GM18507 (cell line): ENCODE results near the gene CD52.

Experiments used
- DNase-seq: peaks from one replicate; pipeline ENCODE4 v3.0.0; 2011; ENCODE audit warnings: low read depth; ENCODE audit not compliant: insufficient read length; ENCODE audit errors: extremely low spot score
- FAIRE-seq: peaks from 2 replicates; lab custom pipeline; 2011; peaks lifted over from hg19 to GRCh38; lab: Jason Lieb, UNC

CD52 gene

GRCh38 chr1:26351590-26352337, 34.0 kb downstream of the CD52 start:
- FAIRE-seq (no peak), DNase-seq (no peak)

GRCh38 chr1:26352338-26352679, 34.6 kb downstream of the CD52 start:
- no peak for DNase-seq
- FAIRE-seq = no peak

DNA sequence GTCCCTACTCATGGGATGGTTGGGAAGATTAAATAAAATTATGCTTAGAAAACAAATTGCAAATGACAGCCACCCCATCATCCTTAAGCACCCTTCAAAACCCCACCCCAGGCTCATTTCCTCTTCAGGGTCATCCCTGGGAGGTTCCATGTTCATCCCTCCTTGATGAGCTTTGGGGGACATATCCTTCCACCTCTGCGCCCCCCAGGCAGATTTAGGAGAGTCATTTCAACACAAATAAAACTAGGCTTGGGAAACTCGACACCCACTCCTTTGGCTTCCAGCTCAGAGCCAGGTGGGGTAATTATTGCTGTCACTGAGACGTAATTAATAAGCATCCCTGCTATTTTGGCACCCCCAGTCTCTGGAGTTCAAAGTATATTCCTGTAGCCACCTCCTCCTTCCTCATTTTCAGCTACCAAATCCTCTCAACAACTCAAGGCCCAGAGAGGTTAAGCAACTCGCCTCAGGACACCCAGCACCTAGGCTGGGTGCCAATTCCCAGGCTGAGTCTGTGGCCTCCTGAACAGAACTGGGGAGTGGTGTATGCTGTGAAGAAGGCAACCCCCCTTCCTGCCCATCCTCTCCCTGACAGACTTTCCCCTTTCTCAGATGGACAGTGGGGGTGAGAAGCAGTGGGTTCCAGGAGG, 35.6 kb downstream of the CD52 start:
- no peak for DNase-seq
- no peak for FAIRE-seq

GRCh38 chr1:26353976-26354820, 36.4 kb downstream of the CD52 start, which contains the start of gene CRYBG2:
TSS of gene CRYBG2 (minus strand) at chr1:26354130. CDS start at chr1:26346657, 7,473 bp downstream.
- DNase-seq = no peak
- no peak for FAIRE-seq

GRCh38 chr1:26354972-26355371, 37.2 kb downstream of the CD52 start:
- FAIRE-seq (no peak), DNase-seq (no peak)

- DNase-seq (no peak), FAIRE-seq (no peak)
Measured at GRCh38 chr1:26356106-26356505, 38.3 kb downstream of the CD52 start.

DNA sequence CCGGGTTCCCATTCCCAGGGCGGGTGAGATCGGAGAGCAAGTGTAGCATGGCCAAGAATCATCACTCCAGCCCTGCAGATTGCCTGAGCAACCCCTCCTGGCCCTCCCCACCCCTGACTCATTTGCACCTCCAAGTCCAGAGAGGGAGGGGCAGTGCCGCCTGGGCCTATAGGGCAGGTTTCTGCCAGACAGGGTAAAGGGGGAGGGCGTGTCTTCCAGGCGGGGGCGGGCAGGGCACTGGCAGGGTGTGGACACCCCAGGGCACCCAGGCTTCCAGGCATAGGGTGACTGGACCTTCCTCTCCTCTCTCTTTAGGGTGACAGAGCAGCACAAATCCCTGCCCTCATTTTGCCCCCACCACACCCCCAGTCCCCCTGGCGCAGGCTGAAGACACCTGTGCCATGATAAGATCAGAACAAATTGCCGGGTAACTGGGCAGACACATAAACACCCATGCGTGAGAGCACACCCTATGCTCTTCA, 39.4 kb downstream of the CD52 start:
- DNase-seq (no peak), FAIRE-seq (no peak)

DNA sequence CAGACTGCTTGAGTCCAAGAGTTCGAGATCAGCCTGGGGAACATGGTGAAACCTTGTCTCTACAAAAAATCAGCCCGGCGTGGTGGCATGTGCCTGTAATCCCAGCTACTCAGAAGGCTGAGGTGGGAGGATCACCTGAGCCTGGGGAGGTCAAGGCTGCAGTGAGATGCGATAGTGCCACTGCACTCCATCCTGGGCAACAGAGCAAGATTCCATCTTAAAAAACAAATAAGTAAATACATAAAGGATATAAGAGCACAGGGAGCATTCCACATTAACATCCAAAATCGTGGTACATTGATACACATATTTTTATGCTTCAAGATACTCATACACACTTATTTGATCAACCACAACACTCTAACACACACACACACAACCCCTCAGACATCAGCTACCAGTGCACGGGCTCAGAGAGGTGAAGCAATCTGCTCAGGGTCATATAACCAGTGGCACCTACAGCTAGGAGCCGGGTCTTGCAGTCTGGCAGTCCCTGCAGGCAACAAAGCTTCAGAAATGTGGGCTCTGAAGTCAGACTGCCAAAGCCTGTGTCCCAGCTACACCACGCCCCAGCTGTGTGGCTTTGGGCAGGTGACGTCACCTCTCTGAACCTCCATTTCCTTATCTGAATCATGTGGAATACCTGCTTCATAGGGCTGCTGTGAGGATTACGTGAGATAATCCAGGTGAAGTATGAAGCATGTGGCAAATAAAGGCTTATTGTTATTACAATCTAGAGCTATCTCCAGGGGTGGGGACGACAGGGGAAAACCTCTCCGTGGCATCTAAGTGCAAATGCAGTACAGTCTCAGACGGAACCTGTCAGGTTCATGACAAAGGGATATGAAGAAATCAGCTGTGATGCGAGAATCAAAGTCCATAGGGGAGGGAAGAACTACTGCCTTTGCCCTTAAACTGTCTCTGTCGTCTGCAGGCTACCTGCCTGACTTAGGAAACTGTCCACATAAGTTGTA, 40.9 kb downstream of the CD52 start:
- FAIRE-seq = no peak
- no peak for DNase-seq

DNA sequence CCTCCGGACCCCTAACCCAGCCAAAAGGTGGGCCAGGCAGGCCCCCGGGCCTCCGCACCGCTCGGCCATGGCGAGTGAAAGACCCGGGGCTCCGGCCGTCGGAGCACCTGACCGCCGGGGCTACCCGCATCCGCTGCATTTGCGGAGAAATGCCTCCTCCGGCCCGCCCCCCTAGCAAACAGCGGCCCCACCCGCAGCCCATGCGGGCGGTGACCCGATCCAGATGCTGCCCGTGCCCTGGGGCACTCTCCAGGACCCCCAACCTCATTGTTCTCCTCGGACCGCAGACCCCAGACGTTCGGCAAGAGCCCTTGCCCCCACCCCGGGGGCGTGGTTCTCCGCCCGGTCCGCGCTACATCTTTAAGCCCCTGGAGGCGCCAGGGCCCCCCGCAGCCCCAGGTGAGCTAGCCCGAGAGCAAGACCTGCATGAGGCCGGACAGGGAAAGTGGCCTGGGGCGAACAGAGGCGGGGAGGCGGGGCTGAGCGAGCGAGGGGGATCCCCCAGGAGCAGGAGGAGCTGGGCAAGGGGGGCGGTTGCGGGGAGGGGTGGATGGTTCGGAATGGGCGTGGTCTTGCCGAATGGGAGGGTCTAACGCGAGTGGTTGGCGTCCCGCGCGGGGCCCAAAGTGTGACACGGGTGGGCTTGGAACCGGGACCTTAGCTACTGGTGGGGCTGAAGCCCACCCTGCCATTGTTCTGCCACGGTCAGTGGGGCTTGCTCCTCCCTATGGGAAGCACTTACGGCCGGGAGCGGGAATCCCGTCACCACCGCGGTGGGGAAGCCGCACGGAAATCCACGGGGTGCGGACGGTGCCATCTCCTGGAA, 42.4 kb downstream of the CD52 start:
- no peak for FAIRE-seq
- DNase-seq = no peak

- FAIRE-seq = no peak
Measured at GRCh38 chr1:26360807-26361604, 43.2 kb downstream of the CD52 start.

DNA sequence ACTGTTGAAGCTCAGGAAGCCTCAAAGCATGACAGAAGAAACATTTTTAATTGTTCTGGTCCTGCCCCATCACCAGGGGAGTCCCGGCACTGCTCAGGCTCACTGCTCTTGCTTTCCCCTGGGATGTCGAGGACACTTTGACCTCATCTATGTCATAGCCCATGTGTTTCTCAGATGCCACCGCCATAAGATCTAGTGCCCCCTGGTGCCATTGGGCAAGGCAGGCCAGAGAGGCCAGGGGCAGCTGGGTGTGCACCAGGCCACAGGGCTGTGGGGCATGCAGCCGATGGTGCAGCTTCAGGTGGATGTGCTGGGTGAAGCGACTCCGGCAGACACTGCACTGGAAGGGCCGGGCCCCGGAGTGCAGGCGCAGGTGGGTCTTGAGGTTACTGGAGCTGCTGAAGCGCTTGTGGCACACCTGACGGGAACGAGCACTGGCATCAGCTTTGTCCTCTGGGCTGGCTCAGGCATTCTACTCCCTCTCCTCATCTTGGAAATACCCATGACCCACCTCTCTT, 43.9 kb downstream of the CD52 start:
- FAIRE-seq = no peak
- DNase-seq = no peak

More at GRCh38 chr1:26360807-26361604, 43.2 kb downstream of the CD52 start:
- DNase-seq = no peak

- DNase-seq = no peak
- no peak for FAIRE-seq
Measured at GRCh38 chr1:26362331-26362730, 44.6 kb downstream of the CD52 start.

GRCh38 chr1:26363549-26364448, 46.0 kb downstream of the CD52 start:
- FAIRE-seq (peak; percentile 95), DNase-seq (peak; percentile 64)

DNA sequence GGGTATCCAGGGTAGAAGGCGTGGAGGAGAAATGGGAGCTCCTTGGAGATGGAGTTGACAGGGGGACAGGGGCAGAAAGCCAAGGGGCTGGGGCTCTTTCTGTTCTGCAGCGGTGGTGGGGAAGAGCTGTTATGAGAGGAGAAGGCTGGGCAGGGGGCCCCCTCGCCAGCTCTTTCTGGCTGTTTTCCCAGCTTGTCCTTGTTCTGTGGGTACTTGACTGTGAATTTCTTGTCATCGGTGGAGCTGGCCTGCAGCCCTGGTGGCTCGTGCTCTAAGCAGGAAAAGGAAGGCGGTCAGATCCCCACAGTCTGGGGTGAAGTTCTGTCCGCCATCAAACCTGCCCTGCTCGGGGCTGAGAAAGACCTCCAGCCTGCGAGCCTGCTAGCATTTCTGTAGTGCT, 47.2 kb downstream of the CD52 start:
- FAIRE-seq (no peak), DNase-seq (no peak)

DNA sequence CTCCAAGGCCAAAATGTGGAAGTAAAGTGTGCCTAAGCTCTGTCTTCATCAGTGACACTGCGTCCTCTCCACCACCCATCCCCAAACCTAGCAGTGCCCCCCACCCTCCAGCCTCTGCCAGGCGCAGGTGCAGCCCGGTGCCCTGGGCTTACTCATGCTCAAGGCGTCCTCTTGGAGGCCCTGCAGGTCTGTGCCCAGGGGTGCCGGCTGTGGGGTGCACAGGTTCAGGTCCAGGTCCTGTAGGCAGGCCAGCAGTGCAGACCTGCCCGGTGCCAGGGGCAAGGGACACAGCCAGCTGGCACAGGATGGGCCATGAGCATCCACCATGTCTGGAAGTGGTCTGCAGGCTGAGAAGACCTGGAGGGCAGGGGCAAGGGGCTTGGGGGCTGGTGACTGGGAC, 49.7 kb downstream of the CD52 start:
- FAIRE-seq (no peak), DNase-seq (no peak)

DNA sequence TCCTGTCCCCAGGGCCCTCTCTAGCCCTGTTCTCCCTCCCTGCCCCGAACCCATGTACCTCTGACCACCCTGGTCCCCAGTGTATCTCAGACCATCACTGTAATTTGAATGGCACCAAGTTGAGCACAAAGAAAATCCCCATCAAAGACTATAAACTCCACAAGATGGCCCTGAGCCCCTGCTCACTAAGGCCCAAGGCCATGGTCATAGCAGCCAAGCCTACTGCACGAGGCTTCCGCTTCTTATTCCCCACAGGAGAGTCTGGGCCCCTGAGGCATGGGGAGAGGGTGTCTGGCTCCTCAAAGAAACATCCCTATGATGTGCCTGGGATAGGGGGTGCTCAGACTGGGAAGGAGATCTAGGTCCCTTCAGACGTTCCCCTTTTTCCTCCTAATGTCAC, 50.2 kb downstream of the CD52 start:
- DNase-seq (no peak), FAIRE-seq (no peak)
